Thoracic aorta (tissue), 2 donors: ENCODE data around the gene HNRNPR. TPM values are rescaled to one million over a fixed set of nuclear protein-coding genes. Genes with fewer than 3 reads are reported as not detected.

Source experiments
- ATAC-seq: fragments of 150-250 bp; one replicate; pipeline ENCODE4 v1.8.0; 2017; ENCODE audit warnings: low read depth; ENCODE audit not compliant: insufficient number of reproducible peaks, low FRiP score
- DNase-seq: peaks from one replicate; pipeline ENCODE4 v3.0.0-alpha.2; 2020; ENCODE audit warnings: low spot score
- H3K27ac ChIP-seq, 2 donors: fragments of 200-600 bp; sonication (generic); 1 replicate in 1 of 2; 2 replicates in 1 of 2; pipeline ENCODE4 v1.5.1; 2016; ENCODE audit warnings: mild to moderate bottlenecking in 2 of 2, moderate library complexity in 2 of 2
- H3K27me3 ChIP-seq: fragments of 200-600 bp; sonication (generic); replicated peaks from 2 replicates; pipeline ENCODE4 v1.6.0; 2016; ENCODE audit warnings: mild to moderate bottlenecking; ENCODE audit not compliant: insufficient read depth
- H3K36me3 ChIP-seq: fragments of 200-600 bp; sonication (generic); one replicate; pipeline ENCODE4 v1.5.1; 2016
- H3K4me1 ChIP-seq, 2 donors: fragments of 200-600 bp; sonication (generic); 1 replicate in 1 of 2; 2 replicates in 1 of 2; pipeline versions ENCODE4 v1.5.1 to v1.6.0; 2016; ENCODE audit warnings: low read depth in 2 of 2, mild to moderate bottlenecking in 1 of 2; ENCODE audit not compliant: control insufficient read depth in 1 of 2
- H3K4me3 ChIP-seq: fragments of 200-600 bp; sonication (generic); 2 replicates; pipeline ENCODE4 v1.5.1; 2016; ENCODE audit warnings: mild to moderate bottlenecking
- H3K9me3 ChIP-seq: fragments of 200-600 bp; sonication (generic); 2 replicates; pipeline ENCODE4 v1.5.1; 2016
- total RNA-seq, 2 donors: library from RNA; depleted of rRNA; stranded (reverse); fragments of >200 nt; gene quantifications; one replicate each; pipeline versions ENCODE4 v1.1.0 to v1.2.3, GENCODE V29; 2016
- TF ChIP-seq, protein P1 (sequence below): fragments of 200-600 bp; sonication (generic); IDR thresholded peaks from one replicate; pipeline ENCODE4 v1.5.1; 2019; ENCODE audit warnings: antibody characterized with exemption

The HNRNPR gene
- total RNA-seq, 2 donors from 2014 or later = 56.3 to 97.3 TPM

DNA sequence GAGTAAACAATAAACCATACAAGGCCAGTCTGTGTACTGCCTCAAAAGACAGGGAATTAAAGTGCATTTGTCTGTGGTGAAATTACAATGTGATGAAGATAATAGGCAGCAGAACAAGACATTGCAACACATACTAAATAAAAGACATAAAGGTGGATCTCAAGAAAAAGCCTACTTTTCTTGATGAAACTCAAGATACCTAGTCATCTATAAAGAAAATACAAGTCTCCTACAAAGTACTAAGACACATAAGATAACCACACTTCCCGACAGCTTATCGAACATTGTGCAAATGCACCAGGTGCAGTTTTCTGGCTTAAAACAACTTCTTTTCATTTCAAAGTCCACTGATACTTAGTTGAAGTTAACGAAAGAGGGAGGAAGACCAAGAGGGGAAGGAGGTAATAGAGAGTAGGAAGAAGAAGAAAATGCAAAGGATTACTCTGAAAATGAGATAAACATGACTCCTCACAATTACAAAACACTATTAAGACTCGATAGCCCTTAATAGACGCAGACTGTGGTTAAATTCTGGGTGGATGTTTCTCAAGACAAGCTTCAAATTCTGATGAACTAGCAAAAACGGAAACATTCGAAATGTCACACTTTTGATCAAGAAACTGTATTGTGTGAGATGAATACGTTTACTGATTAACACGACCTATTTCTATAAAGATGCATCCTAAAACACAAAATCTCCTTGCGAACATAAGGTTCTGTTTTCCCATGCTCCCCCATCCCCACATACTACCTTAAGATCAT is 2.0 kb downstream of the HNRNPR start:
- Histone ChIP-seq H3K27me3 (no peaks in the 10 kb centered on the region), H3K4me3 (peak overlapping the region; percentile 93), H3K4me1 (peaks cover 35 to 63% of the 10 kb centered on the region in 2 donors), H3K36me3 (peaks cover 4% of the 10 kb centered on the region), H3K27ac (no peak overlapping the region), H3K9me3 (no peaks in the 10 kb centered on the region)
- no peak for ATAC-seq
- no peak for DNase-seq
- TF ChIP-seq, protein P1, sequence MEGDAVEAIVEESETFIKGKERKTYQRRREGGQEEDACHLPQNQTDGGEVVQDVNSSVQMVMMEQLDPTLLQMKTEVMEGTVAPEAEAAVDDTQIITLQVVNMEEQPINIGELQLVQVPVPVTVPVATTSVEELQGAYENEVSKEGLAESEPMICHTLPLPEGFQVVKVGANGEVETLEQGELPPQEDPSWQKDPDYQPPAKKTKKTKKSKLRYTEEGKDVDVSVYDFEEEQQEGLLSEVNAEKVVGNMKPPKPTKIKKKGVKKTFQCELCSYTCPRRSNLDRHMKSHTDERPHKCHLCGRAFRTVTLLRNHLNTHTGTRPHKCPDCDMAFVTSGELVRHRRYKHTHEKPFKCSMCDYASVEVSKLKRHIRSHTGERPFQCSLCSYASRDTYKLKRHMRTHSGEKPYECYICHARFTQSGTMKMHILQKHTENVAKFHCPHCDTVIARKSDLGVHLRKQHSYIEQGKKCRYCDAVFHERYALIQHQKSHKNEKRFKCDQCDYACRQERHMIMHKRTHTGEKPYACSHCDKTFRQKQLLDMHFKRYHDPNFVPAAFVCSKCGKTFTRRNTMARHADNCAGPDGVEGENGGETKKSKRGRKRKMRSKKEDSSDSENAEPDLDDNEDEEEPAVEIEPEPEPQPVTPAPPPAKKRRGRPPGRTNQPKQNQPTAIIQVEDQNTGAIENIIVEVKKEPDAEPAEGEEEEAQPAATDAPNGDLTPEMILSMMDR = no peak

DNA sequence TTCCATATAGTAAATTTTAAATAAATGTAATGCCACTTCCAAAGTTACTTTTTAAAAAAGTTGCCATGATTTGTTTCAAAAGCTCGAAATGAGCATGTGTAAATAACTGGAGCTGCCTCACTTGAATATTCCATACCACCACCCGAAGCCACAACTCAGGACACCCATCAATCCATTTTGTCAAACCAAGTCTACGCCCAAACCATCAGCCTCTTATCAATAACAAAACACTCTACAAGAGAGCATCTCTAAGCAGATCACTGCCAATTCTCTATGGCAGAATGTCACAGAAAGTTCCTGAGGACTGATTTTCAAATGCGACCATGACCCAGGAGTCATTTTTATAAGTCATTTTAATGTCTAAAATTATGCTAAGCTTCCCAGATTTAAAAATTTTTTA is 4.5 kb downstream of the HNRNPR start:
- TF ChIP-seq, protein P1 = no peak
- peaks cover 32 to 57% of the 10 kb centered on the region in 2 donors for H3K4me1 ChIP-seq
- H3K9me3 ChIP-seq = no peaks in the 10 kb centered on the region
- no peaks in the 10 kb centered on the region for H3K27me3 ChIP-seq
- peaks cover 24% of the 10 kb centered on the region for H3K36me3 ChIP-seq
- H3K27ac ChIP-seq = no peak overlapping the region
- H3K4me3 ChIP-seq = no peak overlapping the region
- ATAC-seq (no peak), DNase-seq (no peak)

DNA sequence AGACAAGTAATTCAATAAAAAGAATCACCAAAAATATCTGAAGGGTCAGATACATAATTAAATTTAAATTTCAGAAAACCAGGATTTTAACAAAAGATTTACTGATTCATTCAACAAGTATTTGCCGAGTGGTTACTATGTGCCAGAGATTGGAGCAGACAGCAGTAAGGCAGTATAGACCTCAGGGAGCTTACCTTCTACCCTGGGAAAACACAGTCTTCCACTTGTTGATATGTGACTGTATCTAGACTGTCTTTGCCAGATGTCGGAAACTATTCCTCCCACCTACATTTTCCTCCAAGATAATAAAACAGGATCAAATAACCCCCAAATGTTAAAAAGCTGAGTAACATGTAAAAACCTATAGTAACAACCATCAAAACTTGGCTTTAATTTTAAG is 6.2 kb downstream of the HNRNPR start:
- TF ChIP-seq, protein P1 = no peak
- no peak overlapping the region for H3K4me3 ChIP-seq
- DNase-seq (no peak), ATAC-seq (no peak)
- no peaks in the 10 kb centered on the region for H3K27me3 ChIP-seq
- H3K36me3 ChIP-seq = peaks cover 30% of the 10 kb centered on the region
- no peak overlapping the region for H3K27ac ChIP-seq
- peaks cover 32 to 55% of the 10 kb centered on the region in 2 donors for H3K4me1 ChIP-seq
- H3K9me3 ChIP-seq = no peaks in the 10 kb centered on the region

DNA sequence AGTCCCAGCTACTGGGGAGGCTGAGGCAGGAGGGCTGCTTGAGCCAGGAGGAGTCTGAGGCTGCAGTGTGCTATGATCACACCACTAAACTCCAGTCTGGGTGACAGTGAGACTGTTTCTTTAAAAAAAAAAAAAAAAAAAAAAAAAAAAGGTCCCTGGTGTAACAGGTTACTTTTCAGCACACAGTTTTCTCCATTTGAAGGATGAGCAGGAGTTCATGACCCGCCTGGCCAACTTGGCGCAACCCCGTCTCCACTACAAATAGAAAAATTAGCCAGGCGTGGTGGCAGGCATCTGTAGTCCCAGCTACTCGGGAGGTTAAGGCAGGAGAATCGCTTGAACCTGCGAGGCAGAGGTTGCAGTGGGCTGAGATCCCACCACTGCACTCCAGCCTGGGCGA is 12.4 kb downstream of the HNRNPR start:
- H3K4me1 ChIP-seq = peaks cover 0 to 3% of the 10 kb centered on the region in 2 donors
- peaks cover 47% of the 10 kb centered on the region for H3K36me3 ChIP-seq
- TF ChIP-seq, protein P1 = no peak
- DNase-seq (no peak), ATAC-seq (no peak)
- no peak overlapping the region for H3K27ac ChIP-seq
- H3K4me3 ChIP-seq = no peak overlapping the region
- no peaks in the 10 kb centered on the region for H3K9me3 ChIP-seq
- H3K27me3 ChIP-seq = no peaks in the 10 kb centered on the region

DNA sequence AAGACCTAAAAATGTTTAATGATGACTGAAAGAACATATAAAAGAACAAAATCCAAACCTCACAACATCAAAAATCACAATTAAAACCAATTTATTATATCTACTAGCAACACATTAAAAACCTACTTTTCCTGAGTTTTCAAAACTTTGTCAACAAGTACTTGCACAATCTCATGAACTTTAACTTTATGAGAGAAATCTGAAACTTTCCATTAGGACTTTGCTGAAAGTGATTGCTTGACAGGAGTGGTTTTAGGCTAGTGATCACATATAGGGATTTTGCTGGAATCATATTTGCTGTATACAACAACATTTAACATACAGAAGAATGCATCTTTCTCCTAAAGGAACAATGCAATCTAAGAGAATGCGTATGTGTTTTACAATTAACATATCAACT is 13.2 kb downstream of the HNRNPR start:
- Histone ChIP-seq H3K36me3 (peaks cover 45% of the 10 kb centered on the region), H3K4me3 (no peak overlapping the region), H3K27me3 (no peaks in the 10 kb centered on the region), H3K9me3 (no peaks in the 10 kb centered on the region), H3K4me1 (peaks cover 0 to 3% of the 10 kb centered on the region in 2 donors), H3K27ac (no peak overlapping the region)
- TF ChIP-seq, protein P1 = no peak
- no peak for DNase-seq
- ATAC-seq = no peak
